Keratinocyte (primary cell): ENCODE data around the gene ZMYM5. TPM values are rescaled to one million over a fixed set of nuclear protein-coding genes. Genes with fewer than 3 reads are reported as not detected.
"Not testable (repeated sequence)": the region's sequence is repeated elsewhere in the genome, so short reads cannot be mapped to it uniquely, and the experiment has no call there.

Experiments used
- DNase-seq: peaks from one replicate; pipeline ENCODE4 v3.0.0-alpha.2; 2011; ENCODE audit warnings: low read depth, missing footprints, low spot score
- FAIRE-seq: peaks from 2 replicates; lab custom pipeline; 2011; peaks lifted over from hg19 to GRCh38; lab: Jason Lieb, UNC
- H2AFZ ChIP-seq: 2 replicates; pipeline ENCODE4 v1.6.0; 2012; ENCODE audit warnings: low read length, control low read depth, inconsistent platforms; ENCODE audit not compliant: control insufficient read depth
- H3K27ac ChIP-seq: 2 replicates; pipeline ENCODE4 v1.5.1; 2011; ENCODE audit warnings: low read length; ENCODE audit not compliant: control insufficient read depth, insufficient read depth
- H3K27me3 ChIP-seq: 3 replicates; pipeline ENCODE4 v1.6.0; 2011; ENCODE audit warnings: low read length; ENCODE audit not compliant: control insufficient read depth, insufficient read depth; ENCODE audit errors: extremely low read depth
- H3K36me3 ChIP-seq, 2 experiments: 2 replicates in 1 of 2; 3 replicates in 1 of 2; pipeline ENCODE4 v1.5.1; 2011; ENCODE audit warnings: low read length in 2 of 2, mild to moderate bottlenecking in 1 of 2; ENCODE audit not compliant: control insufficient read depth in 2 of 2, insufficient read depth in 2 of 2; ENCODE audit errors: extremely low read depth in 1 of 2
- H3K4me1 ChIP-seq: 3 replicates; pipeline ENCODE4 v1.5.1; 2011; ENCODE audit warnings: low read length; ENCODE audit not compliant: control insufficient read depth, insufficient read depth; ENCODE audit errors: extremely low read depth
- H3K4me2 ChIP-seq: 3 replicates; pipeline ENCODE4 v1.6.0; 2011; ENCODE audit warnings: low read depth, low read length; ENCODE audit not compliant: control insufficient read depth, insufficient read depth; ENCODE audit errors: extremely low read depth
- H3K4me3 ChIP-seq, 3 experiments: fragments of 200-600 bp in 1 of 3; sonication (generic) in 1 of 3; 2 replicates in 2 of 3; 3 replicates in 1 of 3; pipeline ENCODE4 v1.5.1; 2011 to 2016; ENCODE audit warnings: low read length in 3 of 3, mild to moderate bottlenecking in 3 of 3, control low read depth in 2 of 3, inconsistent platforms in 1 of 3, low read depth in 1 of 3, mixed read lengths in 1 of 3, mixed run types in 1 of 3, moderate library complexity in 1 of 3; ENCODE audit not compliant: control insufficient read depth in 2 of 3, insufficient read depth in 2 of 3; ENCODE audit errors: extremely low read depth in 1 of 3
- H3K79me2 ChIP-seq: 2 replicates; pipeline ENCODE4 v1.6.0; 2012; ENCODE audit warnings: low read length; ENCODE audit not compliant: control insufficient read depth, insufficient read depth
- H3K9ac ChIP-seq: 3 replicates; pipeline ENCODE4 v1.6.0; 2011; ENCODE audit warnings: low read length; ENCODE audit not compliant: control insufficient read depth, insufficient read depth; ENCODE audit errors: extremely low read depth
- H3K9me1 ChIP-seq: 3 replicates; pipeline ENCODE4 v1.6.0; 2011; ENCODE audit warnings: low read length; ENCODE audit not compliant: control insufficient read depth, insufficient read depth; ENCODE audit errors: extremely low read depth
- H3K9me3 ChIP-seq: 2 replicates; pipeline ENCODE4 v1.5.1; 2012; ENCODE audit warnings: low read depth, low read length; ENCODE audit not compliant: control insufficient read depth
- H4K20me1 ChIP-seq: 3 replicates; pipeline ENCODE4 v1.6.0; 2011; ENCODE audit warnings: low read length; ENCODE audit not compliant: control insufficient read depth, insufficient read depth; ENCODE audit errors: extremely low read depth
- CTCF ChIP-seq, 3 experiments: IDR thresholded peaks in 1 of 3; conservative IDR thresholded peaks in 1 of 3; optimal IDR thresholded peaks in 1 of 3; 2 replicates in 2 of 3; 3 replicates in 1 of 3; pipeline versions ENCODE3 to v1.5.1; 2011; ENCODE audit warnings: low read length in 3 of 3, mild to moderate bottlenecking in 3 of 3, moderate library complexity in 2 of 3, control low read depth in 1 of 3, inconsistent platforms in 1 of 3; ENCODE audit not compliant: insufficient read depth in 2 of 3; ENCODE audit errors: extremely low read depth in 1 of 3
- EZH2 ChIP-seq: IDR thresholded peaks from one replicate; pipeline ENCODE4 v1.6.1; 2012; ENCODE audit warnings: inconsistent platforms, mild to moderate bottlenecking, low read length, moderate library complexity
- dilution Hi-C: fragments of 300-500 bp; cut with MboI; formaldehyde crosslinking; loops from one replicate; pipeline ENCODE4 v1.7.0; 2020; ENCODE audit warnings: low sequenced_read_pairs; ENCODE audit not compliant: extremely low pct_ligation_motif_present
- polyA plus RNA-seq, 5 experiments: library from polyadenylated mRNA; depleted of rRNA in 3 of 5; stranded (reverse) in 3 of 5; stranded (forward) in 1 of 5; unstranded in 1 of 5; fragments of >200 nt; gene quantifications; 1 replicate in 1 of 5; 2 replicates in 3 of 5; 3 replicates in 1 of 5; pipeline versions ENCODE4 v1.2.1 to v1.2.3, GENCODE V29; 2011 to 2012; ENCODE audit warnings: missing spikeins in 2 of 5, low read depth in 1 of 5, low replicate concordance in 1 of 5

Gene ZMYM5
- polyA plus RNA-seq, 1 donor (not counting 4 experiments of a cell fraction or from before 2014, with no cell fraction given): 15.4 TPM

- Histone ChIP-seq H3K4me3 (peak overlapping the region in 2 of 3 experiments; percentile 40 to 49), H3K4me2 (peak overlapping the region; percentile 68), H3K27ac (peak overlapping the region; percentile 83), H3K9me1 (no peaks in the 10 kb centered on the region), H3K27me3 (no peaks in the 10 kb centered on the region), H3K9me3 (no peaks in the 10 kb centered on the region), H4K20me1 (no peaks in the 10 kb centered on the region), H3K4me1 (peaks cover 17% of the 10 kb centered on the region), H2AFZ (peak overlapping the region; percentile 23), H3K79me2 (no peaks in the 10 kb centered on the region), H3K36me3 (no peaks in the 10 kb centered on the region), H3K9ac (peak overlapping the region; percentile 48)
- TF ChIP-seq CTCF (optimal IDR thresholded peaks at IDR 0.05 in 1 of 3, IDR thresholded peaks at IDR 0.05 in 1 of 3, conservative IDR thresholded peaks at IDR 0.05 in 1 of 3; ENCODE audit: extremely low read depth in 1 of 3, insufficient read depth in 2 of 3, low read length in 3 of 3) (no peak), EZH2 (no peak)
- dilution Hi-C loops: no loop called here
- peak; percentile 72 for FAIRE-seq
- no peak for DNase-seq
These were observed 68.8 kb downstream of the ZMYM5 start for GRCh38 chr13:19794631-19795030.

GRCh38 chr13:19791953-19792537, 71.4 kb downstream of the ZMYM5 start:
- no peaks in the 10 kb centered on the region for H3K9me1 ChIP-seq
- no peak for DNase-seq
- no peaks in the 10 kb centered on the region for H4K20me1 ChIP-seq
- no peaks in the 10 kb centered on the region for H3K36me3 ChIP-seq
- no peak overlapping the region for H3K9ac ChIP-seq
- dilution Hi-C loops: no loop called here
- H3K4me3 ChIP-seq: no peak overlapping the region
- no peak overlapping the region for H2AFZ ChIP-seq
- H3K27ac ChIP-seq: no peak overlapping the region
- H3K4me2 ChIP-seq: no peak overlapping the region
- H3K27me3 ChIP-seq: no peaks in the 10 kb centered on the region
- no peaks in the 10 kb centered on the region for H3K9me3 ChIP-seq
- TF ChIP-seq EZH2 (no peak), CTCF (optimal IDR thresholded peaks at IDR 0.05 in 1 of 3, IDR thresholded peaks at IDR 0.05 in 1 of 3, conservative IDR thresholded peaks at IDR 0.05 in 1 of 3; ENCODE audit: extremely low read depth in 1 of 3, insufficient read depth in 2 of 3, low read length in 3 of 3) (no peak)
- no peak for FAIRE-seq
- H3K4me1 ChIP-seq: peaks cover 17% of the 10 kb centered on the region
- H3K79me2 ChIP-seq: no peaks in the 10 kb centered on the region

- Histone ChIP-seq H3K4me2 (peak within 1 kb of the TSS; percentile 87), H3K9ac (peak within 1 kb of the TSS; percentile 83), H3K4me3 (peak within 1 kb of the TSS; percentile 64 to 99 (median 90)), H3K27ac (peak within 1 kb of the TSS; percentile 77), H2AFZ (peak within 1 kb of the TSS; percentile 98), H3K79me2 (peaks cover 21% of the 10 kb centered on the region)
- H3K27me3 ChIP-seq, H3K9me1 ChIP-seq, H4K20me1 ChIP-seq, H3K36me3 ChIP-seq, H3K4me1 ChIP-seq, dilution Hi-C loops, H3K9me3 ChIP-seq: not testable (repeated sequence)
- DNase-seq (peak; percentile 46), FAIRE-seq (peak; percentile 68)
These were observed 80.4 kb downstream of the ZMYM5 start, which contains the start of gene PSPC1 for GRCh38 chr13:19782727-19783682. TSS of gene PSPC1 (minus strand) at chr13:19782945. CDS start at chr13:19782757, 188 bp downstream.
